Measurements from ENCODE around the gene IRF9.

The IRF9 gene

GRCh38 chr14:24167469-24168114 lies 6.5 kb downstream of the IRF9 start:
- Histone ChIP-seq H3K27ac (peak overlapping the region in 1 of 21 experiments; percentile 2), H3K4me3 (no peak overlapping the region)

GRCh38 chr14:24171422-24172260 lies 10.6 kb downstream of the IRF9 start, which contains the start of gene REC8:
Gene REC8, plus strand, starts transcription at chr14:24172080. Its CDS starts 473 bp downstream, at chr14:24172553.
- peak within 1 kb of the TSS in 2 of 21 experiments; percentile 34 to 36 for H3K27ac ChIP-seq

GRCh38 chr14:24172261-24172860 lies 11.3 kb downstream of the IRF9 start:
- Histone ChIP-seq H3K27ac (peak overlapping the region in 2 of 21 experiments; percentile 34 to 36), H3K4me3 (peak overlapping the region in 4 of 7 experiments; percentile 0 to 15 (median 14))

More at GRCh38 chr14:24171422-24172260, 10.6 kb downstream of the IRF9 start, which contains the start of gene REC8:
- H3K4me3 ChIP-seq = peak within 1 kb of the TSS in 4 of 7 experiments; percentile 0 to 15 (median 14)

GRCh38 chr14:24172871-24173281 lies 11.8 kb downstream of the IRF9 start:
- no peak overlapping the region for H3K4me3 ChIP-seq
- H3K27ac ChIP-seq = no peak overlapping the region

GRCh38 chr14:24176599-24176998 lies 15.5 kb downstream of the IRF9 start:
- Histone ChIP-seq H3K27ac (no peak overlapping the region), H3K4me3 (no peak overlapping the region)

- no peak overlapping the region for H3K4me3 ChIP-seq
- no peak overlapping the region for H3K27ac ChIP-seq
Measured at GRCh38 chr14:24177041-24177825, 16.2 kb downstream of the IRF9 start.

- Histone ChIP-seq H3K27ac (no peak overlapping the region), H3K4me3 (no peak overlapping the region)
Measured at GRCh38 chr14:24177891-24178290, 16.8 kb downstream of the IRF9 start.

GRCh38 chr14:24178399-24179178 lies 17.5 kb downstream of the IRF9 start:
- H3K4me3 ChIP-seq = no peak overlapping the region
- peak overlapping the region in 3 of 21 experiments; percentile 40 to 69 (median 67) for H3K27ac ChIP-seq

- Histone ChIP-seq H3K4me3 (no peak overlapping the region), H3K27ac (peak overlapping the region in 7 of 21 experiments; percentile 29 to 69 (median 63))
Measured at GRCh38 chr14:24179294-24179960, 18.4 kb downstream of the IRF9 start.

GRCh38 chr14:24179961-24180796 lies 19.1 kb downstream of the IRF9 start:
- Histone ChIP-seq H3K4me3 (no peak overlapping the region), H3K27ac (peak overlapping the region in 8 of 21 experiments; percentile 21 to 69 (median 62))

- no peak overlapping the region for H3K4me3 ChIP-seq
- no peak overlapping the region for H3K27ac ChIP-seq
Measured at GRCh38 chr14:24181371-24182077, 20.5 kb downstream of the IRF9 start.

- Histone ChIP-seq H3K27ac (peak overlapping the region in 1 of 21 experiments; percentile 25), H3K4me3 (no peak overlapping the region)
Measured at GRCh38 chr14:24182110-24182882, 21.2 kb downstream of the IRF9 start.

- H3K27ac ChIP-seq = no peak overlapping the region
- no peak overlapping the region for H3K4me3 ChIP-seq
Measured at GRCh38 chr14:24183014-24183481, 22.0 kb downstream of the IRF9 start.

GRCh38 chr14:24184104-24184970 lies 23.3 kb downstream of the IRF9 start:
- Histone ChIP-seq H3K4me3 (no peak overlapping the region), H3K27ac (no peak overlapping the region)

GRCh38 chr14:24185026-24185425 lies 24.0 kb downstream of the IRF9 start:
- no peak overlapping the region for H3K4me3 ChIP-seq
- no peak overlapping the region for H3K27ac ChIP-seq
